Measurements from ENCODE around the gene PPP4R3C. TPM values are rescaled to one million over a fixed set of nuclear protein-coding genes. Genes with fewer than 3 reads are reported as not detected.
"Not testable (repeated sequence)": the region's sequence is repeated elsewhere in the genome, so short reads cannot be mapped to it uniquely, and the experiment has no call there.

PPP4R3C gene
- not detected for total RNA-seq
- long read RNA-seq, donor 1: 0 reads
- long read RNA-seq, donor 2: 0 reads

DNA sequence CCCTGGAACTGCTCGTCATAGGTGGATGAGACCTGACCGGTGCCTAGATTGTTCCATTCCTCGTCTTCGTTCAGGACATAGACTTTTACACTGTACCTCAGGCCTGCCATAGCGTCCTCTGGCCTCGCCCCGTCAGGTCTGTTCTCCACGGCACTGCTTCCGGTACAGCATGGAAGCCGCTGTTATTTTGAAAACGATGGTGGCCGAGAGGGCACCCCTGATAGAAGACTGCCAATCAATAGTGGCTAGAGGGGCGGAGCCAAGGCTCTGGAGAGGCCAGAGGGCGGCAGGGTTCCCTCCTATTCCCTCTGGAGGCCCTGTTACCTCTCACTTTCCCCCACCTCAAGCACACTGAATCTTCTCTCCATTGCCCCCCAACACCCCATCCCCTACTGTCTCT, at the start of gene PPP4R3C:
Gene PPP4R3C (minus strand): TSS at position 155 of the 400 bp plus-strand sequence. CDS start 45 bp downstream, at position 110.
- Histone ChIP-seq H3K4me1 (ENCODE audit: low read depth) (no peaks in the 10 kb centered on the region), H3K36me3 (ENCODE audit: low read depth) (no peaks in the 10 kb centered on the region), H3K4me3 (no peak within 1 kb of the TSS), H3K9me3 (no peaks in the 10 kb centered on the region)
- TF ChIP-seq, protein P1, sequence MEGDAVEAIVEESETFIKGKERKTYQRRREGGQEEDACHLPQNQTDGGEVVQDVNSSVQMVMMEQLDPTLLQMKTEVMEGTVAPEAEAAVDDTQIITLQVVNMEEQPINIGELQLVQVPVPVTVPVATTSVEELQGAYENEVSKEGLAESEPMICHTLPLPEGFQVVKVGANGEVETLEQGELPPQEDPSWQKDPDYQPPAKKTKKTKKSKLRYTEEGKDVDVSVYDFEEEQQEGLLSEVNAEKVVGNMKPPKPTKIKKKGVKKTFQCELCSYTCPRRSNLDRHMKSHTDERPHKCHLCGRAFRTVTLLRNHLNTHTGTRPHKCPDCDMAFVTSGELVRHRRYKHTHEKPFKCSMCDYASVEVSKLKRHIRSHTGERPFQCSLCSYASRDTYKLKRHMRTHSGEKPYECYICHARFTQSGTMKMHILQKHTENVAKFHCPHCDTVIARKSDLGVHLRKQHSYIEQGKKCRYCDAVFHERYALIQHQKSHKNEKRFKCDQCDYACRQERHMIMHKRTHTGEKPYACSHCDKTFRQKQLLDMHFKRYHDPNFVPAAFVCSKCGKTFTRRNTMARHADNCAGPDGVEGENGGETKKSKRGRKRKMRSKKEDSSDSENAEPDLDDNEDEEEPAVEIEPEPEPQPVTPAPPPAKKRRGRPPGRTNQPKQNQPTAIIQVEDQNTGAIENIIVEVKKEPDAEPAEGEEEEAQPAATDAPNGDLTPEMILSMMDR (IDR thresholded peaks at IDR 0.05): no peak
- no peak for ATAC-seq
- no peak for DNase-seq
- intact Hi-C loops (cut with DNase I, micrococcal nuclease): no loop called here

DNA sequence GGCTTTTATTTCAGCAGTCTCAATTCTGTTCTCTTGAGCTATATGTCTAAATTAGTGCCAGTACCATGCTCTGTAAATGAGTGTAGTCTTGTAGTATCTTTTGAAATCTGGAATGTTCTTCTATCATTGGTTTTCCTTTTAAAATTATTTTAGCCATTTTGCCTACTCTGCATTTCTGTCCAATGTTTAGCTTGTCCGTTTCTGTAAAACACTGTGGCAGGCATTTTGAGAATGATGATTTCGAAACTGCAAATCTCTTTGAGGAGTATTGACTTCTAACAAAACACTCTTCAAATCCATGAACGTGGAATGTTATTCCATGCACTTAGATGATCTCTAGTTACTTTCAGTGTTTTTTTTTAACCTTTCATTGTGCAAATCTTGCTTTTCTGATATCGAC, 28.3 kb upstream of the PPP4R3C start:
- no peaks in the 10 kb centered on the region for H3K9me3 ChIP-seq
- H3K4me1 ChIP-seq (ENCODE audit: low read depth): no peaks in the 10 kb centered on the region
- H3K36me3 ChIP-seq (ENCODE audit: low read depth): no peaks in the 10 kb centered on the region
- DNase-seq (no peak), ATAC-seq (no peak)
- intact Hi-C loops (cut with DNase I, micrococcal nuclease): no loop called here
- no peak overlapping the region for H3K4me3 ChIP-seq
- TF ChIP-seq, protein P1 (IDR thresholded peaks at IDR 0.05): no peak

DNA sequence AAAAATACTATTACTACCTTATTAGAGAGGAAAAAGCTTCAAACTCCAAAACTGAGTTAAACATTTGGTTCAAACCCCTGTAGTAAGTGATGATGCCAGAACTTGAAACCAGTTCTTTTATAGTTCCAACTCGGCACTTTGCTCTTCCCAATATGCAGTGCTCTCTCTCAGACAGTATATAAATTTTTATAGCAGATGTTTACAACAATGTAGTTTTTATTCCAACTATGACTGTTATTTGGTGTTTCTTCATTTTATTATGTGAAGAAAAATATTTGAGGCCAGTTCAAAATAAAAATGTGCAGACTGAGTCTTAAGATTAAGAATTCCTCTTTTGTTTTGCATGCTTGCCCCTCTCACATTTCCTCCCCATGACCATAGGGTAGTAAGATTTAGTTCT, 2.9 kb upstream of the PPP4R3C start:
- Histone ChIP-seq H3K36me3 (ENCODE audit: low read depth) (no peaks in the 10 kb centered on the region), H3K9me3 (no peaks in the 10 kb centered on the region), H3K4me1 (ENCODE audit: low read depth) (no peaks in the 10 kb centered on the region), H3K4me3 (no peak overlapping the region)
- ATAC-seq (no peak), DNase-seq (no peak)
- intact Hi-C loops (cut with DNase I, micrococcal nuclease): no loop called here
- TF ChIP-seq, protein P1 (IDR thresholded peaks at IDR 0.05): no peak

DNA sequence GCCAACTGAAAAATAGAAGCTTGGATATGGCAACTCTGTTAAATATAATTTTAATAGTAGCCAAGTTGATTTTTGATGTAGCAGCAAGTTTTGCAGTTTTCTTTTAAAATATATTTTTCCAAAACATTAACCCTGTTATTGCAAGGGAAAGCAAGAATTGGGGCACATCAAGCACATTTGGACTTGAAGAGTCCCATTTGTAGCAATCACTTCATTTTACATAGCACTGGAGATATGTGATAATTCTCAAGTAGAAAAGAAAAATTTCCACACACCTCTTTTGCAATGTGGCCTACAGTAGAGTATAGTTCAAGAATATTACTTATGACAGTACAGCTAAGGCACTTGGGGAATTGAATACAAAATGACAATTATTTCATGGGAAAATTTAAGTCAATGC, 1.9 kb upstream of the PPP4R3C start:
- Histone ChIP-seq H3K4me3 (no peak overlapping the region), H3K36me3 (ENCODE audit: low read depth) (no peaks in the 10 kb centered on the region), H3K4me1 (ENCODE audit: low read depth) (no peaks in the 10 kb centered on the region), H3K9me3 (no peaks in the 10 kb centered on the region)
- intact Hi-C loops (cut with DNase I, micrococcal nuclease): no loop called here
- TF ChIP-seq, protein P1 (IDR thresholded peaks at IDR 0.05): no peak
- ATAC-seq (no peak), DNase-seq (no peak)

DNA sequence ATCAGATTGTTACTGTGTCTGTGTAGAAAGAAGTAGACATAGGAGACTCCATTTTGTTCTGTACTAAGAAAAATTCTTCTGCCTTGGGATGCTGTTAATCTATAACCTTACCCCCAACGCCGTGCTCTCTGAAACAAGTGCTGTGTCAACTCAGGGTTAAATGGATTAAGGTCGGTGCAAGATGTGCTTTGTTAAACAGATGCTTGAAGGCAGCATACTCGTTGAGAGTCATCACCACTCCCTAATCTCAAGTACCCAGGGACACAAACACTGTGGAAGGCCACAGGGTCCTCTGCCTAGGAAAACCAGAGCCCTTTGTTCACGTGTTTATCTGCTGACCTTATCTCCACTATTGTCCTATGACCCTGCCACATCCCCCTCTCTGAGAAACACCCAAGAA, 4.0 kb downstream of the PPP4R3C start:
- ATAC-seq; H3K4me1 ChIP-seq (ENCODE audit: low read depth); H3K4me3 ChIP-seq; intact Hi-C loops (cut with DNase I, micrococcal nuclease); DNase-seq; H3K9me3 ChIP-seq; H3K36me3 ChIP-seq (ENCODE audit: low read depth): not testable (repeated sequence)

DNA sequence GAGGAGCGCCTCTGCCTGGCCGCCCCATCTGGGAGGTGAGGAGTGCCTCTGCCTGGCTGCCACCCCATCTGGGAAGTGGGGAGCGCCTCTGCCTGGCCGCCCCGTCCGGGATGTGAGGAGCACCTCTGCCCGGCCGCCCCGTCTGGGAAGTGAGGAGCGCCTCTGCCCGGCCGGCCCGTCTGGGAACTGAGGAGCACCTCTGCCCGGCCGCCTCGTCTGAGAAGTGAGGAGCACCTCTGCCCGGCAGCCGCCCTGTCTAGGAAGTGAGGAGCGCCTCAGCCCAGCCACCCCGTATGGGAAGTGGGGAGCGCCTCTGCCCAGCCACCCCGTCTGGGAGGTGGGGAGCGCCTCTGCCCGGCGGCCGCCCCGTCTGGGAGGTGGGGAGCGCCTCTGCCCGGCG, 4.6 kb downstream of the PPP4R3C start:
- intact Hi-C loops (cut with DNase I, micrococcal nuclease); H3K36me3 ChIP-seq (ENCODE audit: low read depth): not testable (repeated sequence)

DNA sequence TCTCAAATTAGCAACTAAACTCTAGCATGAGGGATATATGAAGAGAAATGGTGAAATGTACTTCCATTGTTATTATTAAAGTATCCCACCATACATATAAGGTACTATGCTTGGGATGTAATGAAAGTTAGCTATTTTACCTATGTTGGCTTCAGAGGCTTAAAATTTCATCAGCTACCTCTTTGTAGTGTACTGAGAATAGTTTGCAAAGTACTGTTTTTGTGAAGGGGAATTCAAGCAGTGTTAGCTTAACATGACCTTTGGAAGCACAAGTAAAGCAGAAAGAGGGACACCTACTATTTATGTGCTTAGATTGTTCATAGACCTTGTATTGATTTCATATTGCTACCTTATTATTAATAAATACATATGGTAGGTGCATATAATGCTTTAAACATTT, 11.8 kb downstream of the PPP4R3C start:
- TF ChIP-seq, protein P1 (IDR thresholded peaks at IDR 0.05): no peak
- intact Hi-C loops (cut with DNase I, micrococcal nuclease): no loop called here
- H3K4me1 ChIP-seq (ENCODE audit: low read depth): no peaks in the 10 kb centered on the region
- H3K9me3 ChIP-seq: no peaks in the 10 kb centered on the region
- ATAC-seq: no peak
- DNase-seq: no peak
- H3K36me3 ChIP-seq (ENCODE audit: low read depth): no peaks in the 10 kb centered on the region
- no peak overlapping the region for H3K4me3 ChIP-seq

More for the DNA sequence above, 4.6 kb downstream of the PPP4R3C start:
- H3K4me1 ChIP-seq (ENCODE audit: low read depth); H3K4me3 ChIP-seq; H3K9me3 ChIP-seq; ATAC-seq: not testable (repeated sequence)
- peak in 1 of 3 donors; percentile 39 for DNase-seq
